HG02938 (cell line): Measurements from ENCODE around the gene PRKAG2.

ENCODE experiments used
- ATAC-seq: cut with Tn5 transposase; IDR thresholded peaks from one replicate; pipeline ENCODE4 v1.9.1; 2021; ENCODE audit warnings: mild to moderate bottlenecking, moderate library complexity; ENCODE audit not compliant: unreplicated experiment

Gene PRKAG2

GRCh38 chr7:151900986-151901621 is 24.2 kb upstream of the PRKAG2 start:
- no peak for ATAC-seq

- ATAC-seq = no peak
Measured at GRCh38 chr7:151900591-151900985, 23.7 kb upstream of the PRKAG2 start.

DNA sequence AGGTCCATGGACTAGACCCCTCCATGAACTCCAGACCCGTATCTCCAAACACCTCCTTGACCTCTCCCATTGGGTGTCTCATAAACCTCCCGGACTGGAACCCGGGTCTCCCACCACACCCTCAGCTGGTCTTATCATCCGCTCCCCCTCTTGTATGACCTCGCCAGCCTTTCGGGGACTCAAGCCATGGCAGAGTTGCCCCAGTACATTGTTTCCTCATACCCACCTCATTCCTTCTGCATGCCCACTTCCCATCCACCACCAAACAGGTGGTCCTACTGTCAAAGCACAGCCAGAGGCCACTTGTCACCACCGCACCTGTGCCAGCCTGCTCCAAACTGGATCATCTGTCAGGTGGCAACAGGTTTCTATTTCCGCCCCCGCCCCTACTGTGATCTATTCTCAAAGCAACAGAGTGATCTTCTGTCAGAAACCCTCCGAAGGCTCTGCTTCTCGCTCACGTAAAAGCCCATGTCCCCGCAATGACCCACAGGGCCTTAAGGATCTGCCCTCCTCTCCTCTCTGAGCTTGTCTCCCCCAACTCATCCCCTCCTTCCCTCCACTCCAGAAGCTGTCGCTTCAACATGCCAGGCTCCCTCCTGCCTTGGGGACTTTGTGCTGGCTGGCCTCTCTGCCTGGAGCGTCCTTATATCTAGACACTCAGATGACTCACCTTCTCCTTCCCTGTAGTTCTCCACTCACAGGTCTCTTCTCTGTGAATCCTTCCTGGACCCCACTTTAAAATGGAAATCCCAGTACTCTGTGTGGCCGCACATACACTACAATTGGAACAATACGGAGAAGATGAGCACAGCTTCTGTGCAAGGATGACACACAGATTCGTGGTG is 22.8 kb upstream of the PRKAG2 start:
- no peak for ATAC-seq

GRCh38 chr7:151897951-151898686 is 21.2 kb upstream of the PRKAG2 start:
- ATAC-seq = no peak

DNA sequence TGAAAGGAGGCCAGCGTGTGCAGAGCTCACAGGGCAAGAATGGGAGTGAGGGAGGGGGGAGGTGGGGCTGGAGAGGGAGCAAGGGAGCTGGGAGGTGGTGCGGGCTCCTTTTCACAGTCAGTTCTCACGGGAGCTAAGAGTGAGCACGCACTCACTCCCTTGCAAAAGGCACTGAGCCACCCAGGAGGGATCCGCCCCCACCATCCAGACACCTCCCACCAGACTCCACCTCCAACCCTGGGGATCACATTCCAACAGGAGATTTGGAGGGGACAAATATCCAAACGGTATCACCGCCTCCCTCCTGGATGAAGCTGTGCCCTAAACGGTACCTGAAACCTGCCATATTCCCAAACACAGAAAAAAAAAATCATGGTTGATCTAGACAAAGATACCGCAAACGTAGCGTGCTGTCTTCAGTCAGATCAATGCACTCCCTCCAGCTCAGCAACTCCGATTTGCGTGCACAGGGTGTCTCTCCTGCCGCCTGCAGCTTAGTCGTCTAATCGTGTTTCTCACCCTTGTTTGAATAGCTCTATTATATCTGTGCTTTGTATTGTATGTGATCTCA is 20.3 kb upstream of the PRKAG2 start:
- ATAC-seq = no peak

DNA sequence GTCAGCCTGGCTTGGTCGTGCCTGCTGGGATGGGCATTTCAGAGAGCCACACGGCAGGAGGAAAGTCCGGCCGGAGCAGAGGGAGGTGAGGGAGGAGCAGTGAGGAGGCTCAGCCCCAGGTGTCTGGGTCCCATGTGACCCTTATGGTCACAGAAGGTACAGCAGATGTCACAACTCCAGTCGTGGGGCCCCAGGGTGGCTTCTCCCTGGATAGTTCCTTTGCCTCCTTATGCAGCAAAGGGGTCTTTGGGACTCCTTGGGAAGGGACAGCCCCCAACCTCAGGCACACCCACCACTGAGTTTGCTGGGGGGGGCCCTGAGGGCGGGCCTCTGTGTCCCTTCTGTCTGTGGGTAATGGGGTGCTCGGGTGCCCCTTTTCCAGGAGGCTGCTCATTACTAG is 19.6 kb upstream of the PRKAG2 start:
- ATAC-seq = no peak

DNA sequence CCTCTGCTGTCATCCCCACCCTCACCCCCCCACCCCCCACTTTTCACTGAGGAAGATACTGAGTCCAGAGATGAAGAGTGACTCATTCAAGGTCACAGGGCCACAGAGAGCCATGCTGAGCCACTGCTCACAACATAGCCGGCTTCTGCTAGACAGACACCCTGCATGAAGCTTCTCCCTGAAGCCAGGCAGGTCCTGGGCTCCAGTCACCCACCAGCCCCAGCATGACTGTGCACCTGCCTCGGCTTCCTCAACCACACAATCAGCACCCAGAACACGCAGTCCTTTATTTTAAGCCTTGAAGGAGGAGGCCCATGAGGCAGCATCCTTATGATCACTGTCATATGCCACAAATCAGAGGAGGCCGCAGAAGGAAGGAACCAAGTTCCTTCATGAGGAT is 19.2 kb upstream of the PRKAG2 start:
- no peak for ATAC-seq

- ATAC-seq = no peak
Measured at GRCh38 chr7:151895631-151896031, 18.7 kb upstream of the PRKAG2 start.

- ATAC-seq = no peak
Measured at GRCh38 chr7:151895008-151895630, 18.2 kb upstream of the PRKAG2 start.

GRCh38 chr7:151894111-151895007 is 17.4 kb upstream of the PRKAG2 start:
- ATAC-seq = no peak

DNA sequence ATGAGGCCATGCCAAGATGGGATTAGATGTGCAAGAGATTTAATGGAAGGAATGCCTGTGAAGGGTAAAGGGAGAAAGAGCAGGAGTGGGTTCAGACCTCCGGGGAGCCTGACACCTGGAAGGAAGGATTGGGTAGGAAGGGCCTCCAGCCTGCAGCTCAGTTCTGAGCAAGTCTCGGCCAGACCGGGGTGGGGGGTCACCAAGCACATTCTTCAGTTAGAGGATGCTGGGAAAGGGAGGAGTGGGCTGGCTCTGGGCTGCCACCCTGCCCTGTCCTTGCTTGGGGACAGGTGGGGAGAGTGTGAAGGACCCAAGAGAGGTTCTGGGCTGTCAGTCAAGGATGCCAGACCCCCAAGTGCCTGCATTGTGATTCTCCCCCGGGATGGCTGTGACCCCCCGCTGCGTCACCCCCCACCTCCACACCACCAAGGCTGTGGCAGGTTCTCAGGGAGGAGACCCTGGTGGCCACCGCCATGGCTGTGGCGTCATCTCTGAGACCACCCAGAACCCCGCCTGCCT is 16.5 kb upstream of the PRKAG2 start:
- ATAC-seq = no peak

DNA sequence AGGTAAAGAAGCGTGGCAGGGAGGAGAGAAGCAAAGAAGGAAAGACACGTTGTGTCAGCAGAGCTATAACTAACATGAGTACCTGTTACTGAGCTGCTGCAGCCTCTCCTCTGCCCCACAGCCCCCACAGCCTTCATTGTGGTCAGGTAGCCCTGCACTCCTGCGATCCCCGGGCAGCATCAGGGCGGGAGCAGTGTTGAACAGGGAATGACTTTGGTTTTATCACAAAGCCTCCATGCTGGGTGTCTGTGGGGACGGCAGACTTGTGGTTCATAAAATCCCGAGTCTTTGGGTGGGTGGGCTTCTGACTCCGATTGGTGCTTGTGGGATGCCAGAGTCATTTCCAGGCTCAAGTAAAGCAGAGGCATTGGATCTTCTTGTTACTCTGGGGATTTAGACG is 14.8 kb upstream of the PRKAG2 start:
- ATAC-seq = no peak

GRCh38 chr7:151891182-151891581 is 14.3 kb upstream of the PRKAG2 start:
- ATAC-seq = no peak

- no peak for ATAC-seq
Measured at GRCh38 chr7:151890355-151891004, 13.6 kb upstream of the PRKAG2 start.

DNA sequence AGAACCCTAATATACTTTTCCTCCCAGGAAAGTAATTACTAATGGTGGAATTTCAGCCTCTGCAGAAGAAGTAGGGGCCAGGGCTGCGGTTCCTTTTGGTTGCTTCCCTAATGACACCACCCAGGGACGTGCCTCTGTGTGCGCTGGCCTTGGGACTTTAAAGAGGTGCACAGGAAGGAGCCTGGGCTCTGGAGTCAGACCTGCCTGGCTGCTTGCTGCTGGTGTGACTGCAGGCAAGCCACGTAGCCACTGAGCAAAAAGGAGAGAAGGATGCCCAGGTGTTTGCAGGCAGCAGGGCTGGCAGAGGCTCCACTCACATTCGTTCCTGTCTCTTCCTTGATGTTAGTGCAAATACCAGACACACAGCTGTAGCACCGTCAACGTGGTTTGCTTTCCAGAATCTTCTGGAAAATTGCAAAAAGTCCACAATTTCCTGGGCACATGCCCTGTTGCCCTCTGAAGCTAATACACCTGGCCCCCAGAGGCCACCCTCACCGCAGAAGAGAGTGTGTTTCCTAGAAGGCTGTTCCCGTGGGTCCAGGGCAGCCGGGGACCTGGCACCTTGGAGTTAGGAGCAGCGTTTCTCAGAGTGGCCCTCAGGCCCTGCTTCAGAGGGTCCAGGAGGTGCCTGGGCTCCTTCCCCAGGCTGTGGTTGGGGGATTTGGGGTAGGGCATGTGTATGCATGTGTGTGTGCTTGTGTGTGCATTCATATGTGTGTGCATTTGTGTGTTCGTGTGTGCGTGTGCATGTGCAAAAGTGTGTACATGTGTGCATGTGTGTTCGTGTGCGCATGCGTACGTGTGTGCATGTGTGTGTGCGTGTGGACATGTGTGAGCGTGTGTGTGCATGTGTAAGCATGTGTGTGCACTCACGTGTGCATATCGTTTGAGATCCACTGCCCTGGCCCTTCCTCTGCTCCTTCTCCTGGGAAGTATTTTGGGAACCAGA is 12.8 kb upstream of the PRKAG2 start:
- no peak for ATAC-seq

GRCh38 chr7:151888079-151889067 is 11.5 kb upstream of the PRKAG2 start:
- no peak for ATAC-seq

- no peak for ATAC-seq
Measured at GRCh38 chr7:151886783-151887182, 9.9 kb upstream of the PRKAG2 start.
